ENCODE measurements around the gene WBP4. TPM values are rescaled to one million over a fixed set of nuclear protein-coding genes. Genes with fewer than 3 reads are reported as not detected.

WBP4 gene
- total RNA-seq, 1 donor from 2014 or later: 10.6 TPM

DNA sequence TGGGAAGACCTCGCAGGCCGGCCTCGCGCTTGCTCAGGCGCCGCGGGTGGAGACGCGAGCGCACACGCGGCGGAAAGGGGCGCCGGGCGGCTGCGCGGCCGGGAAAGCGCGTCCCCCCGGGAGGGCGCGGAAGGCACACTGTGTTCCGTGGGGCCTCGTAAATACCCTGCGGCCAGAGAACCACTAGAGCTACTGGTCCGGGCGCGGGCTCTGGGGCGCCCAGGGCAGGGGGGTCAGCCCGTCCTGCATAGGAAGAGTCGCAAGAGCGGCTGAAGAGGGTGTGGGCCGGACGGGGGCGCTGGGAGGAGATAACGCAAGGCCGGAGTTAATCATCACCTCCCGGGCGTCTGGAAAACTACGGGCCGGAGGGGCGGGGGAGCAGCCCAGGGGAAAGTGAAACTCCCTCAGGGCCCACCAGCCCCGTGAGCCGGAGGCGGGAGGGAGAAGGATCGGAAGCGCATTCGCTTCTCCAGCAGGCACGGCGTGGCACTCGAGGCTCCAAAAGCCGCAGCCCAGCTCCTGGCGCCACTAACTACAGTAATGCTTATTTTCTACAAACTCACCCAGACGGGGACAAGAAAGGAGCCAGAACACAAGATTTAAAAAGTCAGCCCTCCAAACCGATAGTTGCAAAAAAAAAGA lies 1.1 kb upstream of the WBP4 start:
- Histone ChIP-seq H3K79me2 (ENCODE audit: insufficient read depth, low read length) (peaks cover 71% of the 10 kb centered on the region), H3K9me3 (ENCODE audit: insufficient read depth, low read depth, low read length) (no peaks in the 10 kb centered on the region), H3K4me1 (ENCODE audit: insufficient read depth, low read length) (peaks cover 23% of the 10 kb centered on the region), H4K20me1 (ENCODE audit: insufficient read depth, low read length) (peaks cover 32% of the 10 kb centered on the region), H3K36me3 (ENCODE audit: insufficient read depth, low read length) (no peaks in the 10 kb centered on the region), H3K27ac (ENCODE audit: low read depth, low read length) (peak overlapping the region; percentile 96), H3K9ac (ENCODE audit: low read length) (peak overlapping the region; percentile 95), H3K4me2 (ENCODE audit: low read length) (peak overlapping the region; percentile 89), H3K4me3 (ENCODE audit: insufficient read depth, low read depth, low read length) (peak overlapping the region; percentile 88), H2AFZ (ENCODE audit: low read depth, low read length) (peak overlapping the region; percentile 70), H3K27me3 (ENCODE audit: insufficient read depth, low read length) (no peaks in the 10 kb centered on the region)
- no peaks in the 10 kb centered on the region for H3K9me3 Mint-ChIP-seq (ENCODE audit: unreplicated experiment)
- H3K4me1 Mint-ChIP-seq (ENCODE audit: low read depth, unreplicated experiment): peaks cover 45% of the 10 kb centered on the region
- DNase-seq (ENCODE audit: low read depth) (peak; percentile 81), FAIRE-seq (no peak)
- H3K27ac Mint-ChIP-seq (ENCODE audit: unreplicated experiment): peak overlapping the region; percentile 96
- TF ChIP-seq CTCF (IDR thresholded peaks at IDR 0.05; ENCODE audit: insufficient read depth, low read depth, low read length) (no peak), EZH2 (IDR thresholded peaks at IDR 0.05; ENCODE audit: insufficient read depth, low read length) (no peak)
- peak overlapping the region; percentile 99 for H3K4me3 Mint-ChIP-seq (ENCODE audit: unreplicated experiment)
- no peaks in the 10 kb centered on the region for H3K27me3 Mint-ChIP-seq (ENCODE audit: low read depth, unreplicated experiment)
- no peaks in the 10 kb centered on the region for H3K36me3 Mint-ChIP-seq (ENCODE audit: low read depth, unreplicated experiment)

GRCh38 chr13:41060724-41061074 lies 610 bp upstream of the WBP4 start:
- Mint-ChIP-seq H3K9me3 (ENCODE audit: unreplicated experiment) (no peaks in the 10 kb centered on the region), H3K27me3 (ENCODE audit: low read depth, unreplicated experiment) (no peaks in the 10 kb centered on the region), H3K36me3 (ENCODE audit: low read depth, unreplicated experiment) (no peaks in the 10 kb centered on the region), H3K27ac (ENCODE audit: unreplicated experiment) (peak overlapping the region; percentile 87), H3K4me1 (ENCODE audit: low read depth, unreplicated experiment) (peaks cover 45% of the 10 kb centered on the region), H3K4me3 (ENCODE audit: unreplicated experiment) (peak overlapping the region; percentile 99)
- no peak for FAIRE-seq
- no peaks in the 10 kb centered on the region for H3K27me3 ChIP-seq (ENCODE audit: insufficient read depth, low read length)
- H3K4me2 ChIP-seq (ENCODE audit: low read length): peak overlapping the region; percentile 89
- H3K27ac ChIP-seq (ENCODE audit: low read depth, low read length): peak overlapping the region; percentile 96
- no peak for TF ChIP-seq CTCF (IDR thresholded peaks at IDR 0.05; ENCODE audit: insufficient read depth, low read depth, low read length)
- no peak for TF ChIP-seq EZH2 (IDR thresholded peaks at IDR 0.05; ENCODE audit: insufficient read depth, low read length)
- peak overlapping the region; percentile 95 for H3K9ac ChIP-seq (ENCODE audit: low read length)
- H3K4me1 ChIP-seq (ENCODE audit: insufficient read depth, low read length): peaks cover 26% of the 10 kb centered on the region
- H2AFZ ChIP-seq (ENCODE audit: low read depth, low read length): peak overlapping the region; percentile 83
- peaks cover 29% of the 10 kb centered on the region for H4K20me1 ChIP-seq (ENCODE audit: insufficient read depth, low read length)
- H3K79me2 ChIP-seq (ENCODE audit: insufficient read depth, low read length): peaks cover 66% of the 10 kb centered on the region
- no peaks in the 10 kb centered on the region for H3K9me3 ChIP-seq (ENCODE audit: insufficient read depth, low read depth, low read length)
- DNase-seq (ENCODE audit: low read depth): peak; percentile 69
- H3K4me3 ChIP-seq (ENCODE audit: insufficient read depth, low read depth, low read length): peak overlapping the region; percentile 88
- no peaks in the 10 kb centered on the region for H3K36me3 ChIP-seq (ENCODE audit: insufficient read depth, low read length)
